Activated CD4-positive, alpha-beta memory T cell treated with anti-CD3 and anti-CD28 coated beads, Interleukin-2, amount 10 ng/mL, durations not matched to agents 7 days and 5 days (primary cell): ENCODE results near the gene TFDP1. TPM values are rescaled to one million over a fixed set of nuclear protein-coding genes. Genes with fewer than 3 reads are reported as not detected.

Experiments
- CTCF ChIA-PET: fragments of 350-600 bp; sonication (Branson Sonifier 250); formaldehyde crosslinking; loops from one replicate; lab custom pipeline; 2021; ENCODE audit warnings: antibody characterized with exemption, inconsistent platforms; lab: Charles Lee
- POLR2A ChIA-PET: fragments of 350-600 bp; sonication (Branson Sonifier 250); formaldehyde crosslinking; loops from one replicate; lab custom pipeline; 2021; ENCODE audit warnings: antibody characterized with exemption; lab: Charles Lee
- DNase-seq: peaks from one replicate; pipeline ENCODE4 v3.0.0-alpha.2; 2020
- H3K27ac Mint-ChIP-seq: one replicate; pipeline ENCODE4 v1.8.0; 2021; ENCODE audit warnings: mild to moderate bottlenecking, mixed read lengths
- H3K27me3 Mint-ChIP-seq: one replicate; pipeline ENCODE4 v1.8.0; 2021; ENCODE audit warnings: mixed read lengths
- H3K36me3 Mint-ChIP-seq: one replicate; pipeline ENCODE4 v1.8.0; 2021; ENCODE audit warnings: low read depth, mixed read lengths
- H3K4me1 Mint-ChIP-seq: one replicate; pipeline ENCODE4 v1.8.0; 2021; ENCODE audit warnings: mixed read lengths
- H3K4me3 Mint-ChIP-seq: one replicate; pipeline ENCODE4 v1.8.0; 2021; ENCODE audit warnings: mild to moderate bottlenecking, mixed read lengths
- H3K9me3 Mint-ChIP-seq: one replicate; pipeline ENCODE4 v1.8.0; 2021; ENCODE audit warnings: mixed read lengths
- total RNA-seq, 2 experiments: library from RNA; stranded (reverse); gene quantifications; one replicate each; pipeline ENCODE4 v1.2.3, GENCODE V29; 2021

TFDP1 gene
- total RNA-seq, 2 experiments from 2014 or later = 128 to 130 TPM

GRCh38 chr13:113565526-113566226 is 18.9 kb upstream of the TFDP1 start:
- H3K4me1 Mint-ChIP-seq = no peaks in the 10 kb centered on the region
- H3K27ac Mint-ChIP-seq = no peak overlapping the region
- H3K27me3 Mint-ChIP-seq = peaks cover 27% of the 10 kb centered on the region
- no peaks in the 10 kb centered on the region for H3K9me3 Mint-ChIP-seq
- CTCF ChIA-PET = no interaction called here
- H3K36me3 Mint-ChIP-seq = no peaks in the 10 kb centered on the region
- DNase-seq = peak; percentile 6
- no peak overlapping the region for H3K4me3 Mint-ChIP-seq
- POLR2A ChIA-PET = no interaction called here

- POLR2A ChIA-PET = no interaction called here
- no peaks in the 10 kb centered on the region for H3K9me3 Mint-ChIP-seq
- no peak for DNase-seq
These were observed 18.4 kb upstream of the TFDP1 start for GRCh38 chr13:113566227-113566561.

DNA sequence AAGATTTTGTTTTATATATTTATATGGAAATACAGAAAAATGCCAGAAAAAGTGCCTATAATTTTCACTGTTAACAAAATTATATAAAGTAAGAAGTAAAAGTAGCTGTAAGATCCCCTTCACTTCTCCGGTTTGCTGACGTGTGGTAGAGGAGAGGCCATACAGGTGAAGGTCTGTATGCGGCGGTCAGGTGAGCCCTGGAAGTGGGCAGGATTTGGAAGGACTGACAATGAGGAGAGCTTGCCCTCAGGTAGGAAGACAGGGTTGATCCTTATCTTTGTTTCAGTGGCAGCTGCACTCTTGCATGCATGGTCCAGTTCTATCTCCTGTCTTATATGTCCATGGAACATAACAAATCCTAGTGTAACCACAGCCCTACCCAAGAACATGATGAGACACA is 16.9 kb upstream of the TFDP1 start:
- ChIA-PET POLR2A (no interaction called here), CTCF (no interaction called here)
- DNase-seq = no peak
- Mint-ChIP-seq H3K27ac (no peak overlapping the region), H3K27me3 (peaks cover 29% of the 10 kb centered on the region), H3K9me3 (no peaks in the 10 kb centered on the region), H3K4me1 (no peaks in the 10 kb centered on the region), H3K36me3 (no peaks in the 10 kb centered on the region), H3K4me3 (no peak overlapping the region)

More at GRCh38 chr13:113566227-113566561, 18.4 kb upstream of the TFDP1 start:
- Mint-ChIP-seq H3K27ac (no peak overlapping the region), H3K27me3 (peaks cover 28% of the 10 kb centered on the region), H3K4me1 (no peaks in the 10 kb centered on the region), H3K4me3 (no peak overlapping the region), H3K36me3 (no peaks in the 10 kb centered on the region)
- CTCF ChIA-PET = no interaction called here

DNA sequence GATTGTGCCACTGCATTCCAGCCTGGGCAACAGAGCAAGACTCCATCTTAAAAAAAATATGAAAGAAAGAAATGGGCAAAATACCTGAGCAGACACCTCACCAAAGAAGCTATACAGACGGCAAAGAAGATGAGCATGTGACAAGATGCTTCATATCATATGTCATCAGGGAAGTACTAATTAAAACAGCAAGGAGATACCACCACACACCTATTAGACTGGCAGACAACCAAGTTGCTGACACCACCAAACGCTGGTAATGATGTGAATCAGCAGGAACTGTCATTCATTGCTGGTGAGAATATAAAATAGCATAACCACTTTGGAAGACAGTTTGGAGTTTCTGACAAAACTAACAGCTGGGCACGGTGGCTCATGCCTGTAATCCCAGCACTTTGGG is 11.5 kb upstream of the TFDP1 start:
- H3K27me3 Mint-ChIP-seq = peaks cover 49% of the 10 kb centered on the region
- CTCF ChIA-PET = no interaction called here

DNA sequence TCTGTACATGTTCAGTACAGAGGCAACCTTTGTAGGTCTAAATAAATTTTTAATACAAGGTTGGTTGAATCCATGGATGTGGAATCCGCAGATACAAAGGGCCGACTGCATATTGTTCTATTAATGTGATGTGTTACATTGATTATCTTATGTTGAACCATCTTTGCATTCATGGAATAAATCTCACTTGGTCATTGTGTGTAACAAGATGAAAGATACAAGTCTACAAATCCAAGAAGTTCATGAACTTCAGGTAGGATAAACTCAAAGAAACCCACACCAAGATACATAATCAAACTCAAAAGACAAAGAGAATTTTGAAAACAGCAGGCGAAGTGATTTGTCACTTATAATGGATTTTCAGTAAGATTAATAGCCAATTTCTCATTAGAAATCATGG is 8.0 kb upstream of the TFDP1 start:
- ChIA-PET POLR2A (no interaction called here), CTCF (no interaction called here)
- Mint-ChIP-seq H3K27me3 (peaks cover 37% of the 10 kb centered on the region), H3K4me1 (no peaks in the 10 kb centered on the region), H3K9me3 (peaks cover 11% of the 10 kb centered on the region), H3K4me3 (no peak overlapping the region), H3K27ac (no peak overlapping the region), H3K36me3 (no peaks in the 10 kb centered on the region)
- no peak for DNase-seq

More for the DNA sequence above, 11.5 kb upstream of the TFDP1 start:
- H3K4me3 Mint-ChIP-seq = no peak overlapping the region
- POLR2A ChIA-PET = no interaction called here
- peaks cover 11% of the 10 kb centered on the region for H3K9me3 Mint-ChIP-seq
- H3K27ac Mint-ChIP-seq = no peak overlapping the region
- DNase-seq = no peak
- no peaks in the 10 kb centered on the region for H3K36me3 Mint-ChIP-seq
- no peaks in the 10 kb centered on the region for H3K4me1 Mint-ChIP-seq

- Mint-ChIP-seq H3K27ac (no peak overlapping the region), H3K9me3 (peaks cover 11% of the 10 kb centered on the region), H3K36me3 (no peaks in the 10 kb centered on the region), H3K4me3 (no peak overlapping the region), H3K4me1 (no peaks in the 10 kb centered on the region), H3K27me3 (peaks cover 37% of the 10 kb centered on the region)
- CTCF ChIA-PET = no interaction called here
- POLR2A ChIA-PET = no interaction called here
- no peak for DNase-seq
These were observed 6.6 kb upstream of the TFDP1 start for GRCh38 chr13:113577881-113578435.

DNA sequence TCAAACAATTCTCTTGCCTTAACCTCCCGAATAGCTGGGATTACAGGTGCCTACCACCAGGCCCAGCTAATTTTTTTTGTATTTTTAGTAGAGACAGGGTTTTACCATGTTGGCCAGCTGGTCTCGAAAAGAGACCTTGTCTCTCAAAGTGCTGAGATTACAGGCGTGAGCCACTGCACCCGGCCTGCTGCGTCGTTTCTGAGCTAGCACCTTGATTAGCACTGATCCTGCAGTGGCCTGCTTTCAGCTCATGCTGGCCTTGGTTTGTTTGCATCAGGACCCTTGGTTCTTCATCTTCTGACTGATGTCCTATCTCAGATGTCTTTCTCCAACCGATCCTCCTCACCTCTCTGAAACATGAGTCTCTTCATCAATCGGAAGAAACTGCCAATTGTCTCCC is 4.9 kb upstream of the TFDP1 start:
- Mint-ChIP-seq H3K27me3 (peaks cover 32% of the 10 kb centered on the region), H3K27ac (no peak overlapping the region), H3K36me3 (no peaks in the 10 kb centered on the region), H3K4me3 (no peak overlapping the region), H3K4me1 (peaks cover 5% of the 10 kb centered on the region), H3K9me3 (peaks cover 10% of the 10 kb centered on the region)
- ChIA-PET CTCF (no interaction called here), POLR2A (interaction anchor here (1.1 kb wide), 1 partner anchor 21 kb away, joined by 3 read pairs; no protein-coding TSS in a partner anchor)
- no peak for DNase-seq

- DNase-seq = peak; percentile 8
- Mint-ChIP-seq H3K36me3 (peaks cover 12% of the 10 kb centered on the region), H3K27ac (no peak overlapping the region), H3K27me3 (peaks cover 17% of the 10 kb centered on the region), H3K9me3 (peaks cover 5% of the 10 kb centered on the region), H3K4me3 (no peak overlapping the region), H3K4me1 (peaks cover 17% of the 10 kb centered on the region)
- POLR2A ChIA-PET = no interaction called here
- CTCF ChIA-PET = no interaction called here
These were observed 2.7 kb upstream of the TFDP1 start for GRCh38 chr13:113581871-113582270.

GRCh38 chr13:113582841-113583631 is 1.5 kb upstream of the TFDP1 start:
- peak; percentile 16 for DNase-seq

DNA sequence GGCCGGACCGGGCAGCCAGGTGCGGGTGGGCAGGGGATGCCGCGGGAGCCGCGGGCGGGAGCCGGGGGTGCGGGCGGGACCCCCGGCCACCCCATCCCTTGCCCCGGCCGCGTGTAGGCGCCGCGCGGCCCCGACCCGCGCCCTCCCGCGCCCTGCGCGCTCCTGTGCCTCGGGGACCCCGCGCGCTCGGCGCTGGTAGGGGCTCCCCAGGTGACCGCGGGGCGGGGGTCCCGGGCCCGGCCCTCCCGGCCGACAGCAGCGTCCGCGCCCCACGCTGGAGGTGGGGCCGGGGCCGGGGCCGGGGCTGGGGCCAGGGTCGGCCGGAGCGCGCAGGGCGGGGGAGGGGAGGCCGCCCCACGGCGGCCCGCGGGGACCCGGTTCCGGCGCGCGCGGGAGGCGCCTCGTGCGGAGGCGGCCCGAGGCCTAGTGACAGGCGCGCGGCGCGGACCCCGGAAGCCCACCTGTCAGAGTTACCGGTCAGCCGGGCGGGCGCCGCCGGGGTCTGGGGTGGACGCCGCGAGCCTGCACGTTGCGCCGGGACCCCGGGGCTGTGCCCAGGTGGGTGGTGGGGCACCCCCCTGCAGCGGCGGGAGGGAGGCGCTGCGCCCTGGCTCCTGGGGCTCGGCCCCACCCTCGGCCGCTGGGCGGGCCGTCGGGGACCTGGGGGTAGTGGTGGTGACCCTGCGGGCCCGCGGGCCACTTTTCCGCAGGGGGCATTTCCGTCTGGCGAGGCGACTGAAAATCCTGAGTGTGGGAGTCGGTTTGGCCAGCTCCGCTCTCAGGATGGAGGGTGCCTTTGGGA is 518 bp downstream of the TFDP1 start:
- Mint-ChIP-seq H3K9me3 (no peaks in the 10 kb centered on the region), H3K27me3 (peaks cover 2% of the 10 kb centered on the region), H3K4me1 (peaks cover 41% of the 10 kb centered on the region), H3K36me3 (peaks cover 31% of the 10 kb centered on the region), H3K4me3 (peak overlapping the region; percentile 82), H3K27ac (peak overlapping the region; percentile 77)
- CTCF ChIA-PET = interaction anchor here (0.7 kb wide), 1 partner anchor 543 kb away, joined by 4 read pairs; no protein-coding TSS in a partner anchor
- POLR2A ChIA-PET = interaction anchor here (1.0 to 1.1 kb wide), 2 partner anchors 95 to 375 kb away, joined by 3 to 4 read pairs; partner anchors contain the start of gene CUL4A
- DNase-seq = peak; percentile 39

More at GRCh38 chr13:113582841-113583631, 1.5 kb upstream of the TFDP1 start:
- CTCF ChIA-PET = no interaction called here
- Mint-ChIP-seq H3K27me3 (peaks cover 10% of the 10 kb centered on the region), H3K27ac (no peak overlapping the region), H3K4me1 (peaks cover 28% of the 10 kb centered on the region), H3K4me3 (peak overlapping the region; percentile 58), H3K9me3 (no peaks in the 10 kb centered on the region), H3K36me3 (peaks cover 16% of the 10 kb centered on the region)
- POLR2A ChIA-PET = no interaction called here

GRCh38 chr13:113585896-113586295 is 1.3 kb downstream of the TFDP1 start:
- peak; percentile 35 for DNase-seq
- Mint-ChIP-seq H3K36me3 (peaks cover 37% of the 10 kb centered on the region), H3K27ac (peak overlapping the region; percentile 77), H3K27me3 (no peaks in the 10 kb centered on the region), H3K4me1 (peaks cover 42% of the 10 kb centered on the region), H3K9me3 (no peaks in the 10 kb centered on the region), H3K4me3 (peak overlapping the region; percentile 82)
- ChIA-PET CTCF (interaction anchor here (0.7 kb wide), 1 partner anchor 542 kb away, joined by 4 read pairs; no protein-coding TSS in a partner anchor), POLR2A (interaction anchor here (1.0 to 2.3 kb wide), 3 partner anchors 96 to 378 kb away, joined by 3 to 8 read pairs (median 4); partner anchors contain the start of genes CUL4A and DCUN1D2)

- ChIA-PET CTCF (no interaction called here), POLR2A (interaction anchor here (0.9 to 2.3 kb wide), 4 partner anchors 94 to 379 kb away, joined by 3 to 8 read pairs (median 3); partner anchors contain the start of genes CUL4A and DCUN1D2)
- Mint-ChIP-seq H3K36me3 (peaks cover 44% of the 10 kb centered on the region), H3K4me1 (peaks cover 45% of the 10 kb centered on the region), H3K4me3 (peak overlapping the region; percentile 62), H3K27me3 (no peaks in the 10 kb centered on the region), H3K27ac (peak overlapping the region; percentile 23), H3K9me3 (no peaks in the 10 kb centered on the region)
- peak; percentile 38 for DNase-seq
These were observed 2.3 kb downstream of the TFDP1 start for GRCh38 chr13:113586661-113587479.
